ENCODE data around the gene HOXA13. TPM values are rescaled to one million over a fixed set of nuclear protein-coding genes. Genes with fewer than 3 reads are reported as not detected.
A peak's percentile ranks its signal among the peaks of the same experiment; 100 is the strongest.

Gene HOXA13
- total RNA-seq, 2 experiments from 2014 or later = not detected

GRCh38 chr7:27211084-27211446 lies 11.2 kb upstream of the HOXA13 start:
- Mint-ChIP-seq H3K27me3 (peaks cover 89% of the 10 kb centered on the region), H3K9me3 (no peaks in the 10 kb centered on the region), H3K4me1 (ENCODE audit: low read depth) (peaks cover 8% of the 10 kb centered on the region), H3K36me3 (ENCODE audit: low read depth) (no peaks in the 10 kb centered on the region), H3K4me3 (no peak overlapping the region), H3K27ac (no peak overlapping the region)
- no peak for DNase-seq
- no peak for TF ChIP-seq CTCF (IDR thresholded peaks at IDR 0.05)
- no peak for ATAC-seq
- intact Hi-C loops (cut with micrococcal nuclease) = no loop called here
- POLR2A ChIA-PET = interaction anchor here (0.6 kb wide), 1 partner anchor 25 kb away, joined by 4 read pairs; no protein-coding TSS in a partner anchor
- CTCF ChIA-PET = interaction anchor here (0.6 to 3.3 kb wide), 16 partner anchors 9 to 809 kb away, joined by 3 to 25 read pairs (median 5); partner anchors contain the start of genes EVX1 and HOXA11

- ChIA-PET POLR2A (interaction anchor here (0.6 kb wide), 1 partner anchor 25 kb away, joined by 4 read pairs; no protein-coding TSS in a partner anchor), CTCF (interaction anchor here (0.6 to 3.3 kb wide), 20 partner anchors 9 to 810 kb away, joined by 3 to 25 read pairs (median 5); partner anchors contain the start of genes EVX1, HOXA11 and HOXA13)
- Mint-ChIP-seq H3K4me1 (ENCODE audit: low read depth) (peaks cover 12% of the 10 kb centered on the region), H3K36me3 (ENCODE audit: low read depth) (no peaks in the 10 kb centered on the region), H3K27me3 (peaks cover 90% of the 10 kb centered on the region), H3K9me3 (no peaks in the 10 kb centered on the region), H3K4me3 (peak overlapping the region; percentile 30), H3K27ac (no peak overlapping the region)
- peak; percentile 72 for DNase-seq
- intact Hi-C loops (cut with micrococcal nuclease) = no loop called here
- peak; percentile 85 for TF ChIP-seq CTCF (IDR thresholded peaks at IDR 0.05)
- ATAC-seq = peak; percentile 80
These were observed 10.7 kb upstream of the HOXA13 start for GRCh38 chr7:27210441-27211083.

- ChIA-PET CTCF (interaction anchor here (0.8 to 3.3 kb wide), 17 partner anchors 10 to 785 kb away, joined by 3 to 25 read pairs (median 5); partner anchors contain the start of genes HOXA11 and HOXA13), POLR2A (no interaction called here)
- H3K27ac Mint-ChIP-seq = no peak overlapping the region
- H3K4me3 Mint-ChIP-seq = no peak overlapping the region
- H3K36me3 Mint-ChIP-seq (ENCODE audit: low read depth) = no peaks in the 10 kb centered on the region
- ATAC-seq (no peak), DNase-seq (no peak)
- no peaks in the 10 kb centered on the region for H3K9me3 Mint-ChIP-seq
- peaks cover 90% of the 10 kb centered on the region for H3K27me3 Mint-ChIP-seq
- intact Hi-C loops (cut with micrococcal nuclease) = loop anchor here (10.0 kb wide), 1 partner anchor 715 kb away; no protein-coding TSS in a partner anchor
- peaks cover 16% of the 10 kb centered on the region for H3K4me1 Mint-ChIP-seq (ENCODE audit: low read depth)
- TF ChIP-seq CTCF (IDR thresholded peaks at IDR 0.05) = no peak
These were observed 10.1 kb upstream of the HOXA13 start for GRCh38 chr7:27209933-27210440.

- no peak for DNase-seq
- no peak for ATAC-seq
- Mint-ChIP-seq H3K36me3 (ENCODE audit: low read depth) (no peaks in the 10 kb centered on the region), H3K9me3 (no peaks in the 10 kb centered on the region), H3K27ac (no peak overlapping the region), H3K4me3 (no peak overlapping the region), H3K27me3 (peaks cover 90% of the 10 kb centered on the region), H3K4me1 (ENCODE audit: low read depth) (peaks cover 18% of the 10 kb centered on the region)
- ChIA-PET POLR2A (no interaction called here), CTCF (interaction anchor here (0.9 to 3.3 kb wide), 10 partner anchors 9 to 368 kb away, joined by 3 to 25 read pairs (median 4); partner anchors contain the start of gene HOXA13)
- intact Hi-C loops (cut with micrococcal nuclease) = loop anchor here (10.0 kb wide), 1 partner anchor 716 kb away; no protein-coding TSS in a partner anchor
- no peak for TF ChIP-seq CTCF (IDR thresholded peaks at IDR 0.05)
These were observed 9.1 kb upstream of the HOXA13 start for GRCh38 chr7:27208998-27209397.
